ENCODE data around the gene PEX6.
"Not testable (repeated sequence)": the region's sequence is repeated elsewhere in the genome, so short reads cannot be mapped to it uniquely, and the experiment has no call there.

Gene PEX6

GRCh38 chr6:42963855-42964605 lies 15.0 kb downstream of the PEX6 start:
- DNase-seq (ENCODE audit: low spot score) = no peak

GRCh38 chr6:42963179-42963854 lies 15.7 kb downstream of the PEX6 start:
- no peak for DNase-seq (ENCODE audit: low spot score)

GRCh38 chr6:42962502-42963178 lies 16.3 kb downstream of the PEX6 start:
- no peak for DNase-seq (ENCODE audit: low spot score)

GRCh38 chr6:42962096-42962495 lies 16.9 kb downstream of the PEX6 start:
- no peak for DNase-seq (ENCODE audit: low spot score)

- DNase-seq (ENCODE audit: low spot score) = no peak
These were observed 17.9 kb downstream of the PEX6 start for GRCh38 chr6:42961020-42961470.

- peak; percentile 46 for DNase-seq (ENCODE audit: low spot score)
These were observed 18.6 kb downstream of the PEX6 start, which contains the start of gene GNMT for GRCh38 chr6:42960243-42961019. TSS of gene GNMT (plus strand) at chr6:42960754. CDS start at chr6:42960768, 14 bp downstream.

- no peak for DNase-seq (ENCODE audit: low spot score)
These were observed 19.1 kb downstream of the PEX6 start for GRCh38 chr6:42959917-42960242.

- DNase-seq (ENCODE audit: low spot score) = no peak
These were observed 20.9 kb downstream of the PEX6 start for GRCh38 chr6:42958125-42958524.

- not testable (repeated sequence) for DNase-seq (ENCODE audit: low spot score)
These were observed 24.6 kb downstream of the PEX6 start for GRCh38 chr6:42954405-42954804.

- no peak for DNase-seq (ENCODE audit: low spot score)
These were observed 26.6 kb downstream of the PEX6 start for GRCh38 chr6:42952389-42952788.

GRCh38 chr6:42947950-42948349 lies 31.0 kb downstream of the PEX6 start:
- no peak for DNase-seq (ENCODE audit: low spot score)

- no peak for DNase-seq (ENCODE audit: low spot score)
These were observed 36.5 kb downstream of the PEX6 start for GRCh38 chr6:42942444-42942843.

- not testable (repeated sequence) for DNase-seq (ENCODE audit: low spot score)
These were observed 37.6 kb downstream of the PEX6 start for GRCh38 chr6:42941356-42941755.

- no peak for DNase-seq (ENCODE audit: low spot score)
These were observed 38.4 kb downstream of the PEX6 start for GRCh38 chr6:42940493-42941045.

GRCh38 chr6:42939810-42940167 lies 39.2 kb downstream of the PEX6 start:
- no peak for DNase-seq (ENCODE audit: low spot score)

GRCh38 chr6:42938987-42939809 lies 39.8 kb downstream of the PEX6 start:
- DNase-seq (ENCODE audit: low spot score) = no peak

GRCh38 chr6:42938428-42938796 lies 40.6 kb downstream of the PEX6 start:
- no peak for DNase-seq (ENCODE audit: low spot score)

- no peak for DNase-seq (ENCODE audit: low spot score)
These were observed 41.2 kb downstream of the PEX6 start for GRCh38 chr6:42937548-42938427.

GRCh38 chr6:42936398-42936797 lies 42.6 kb downstream of the PEX6 start:
- DNase-seq (ENCODE audit: low spot score) = no peak

GRCh38 chr6:42935322-42935721 lies 43.7 kb downstream of the PEX6 start:
- no peak for DNase-seq (ENCODE audit: low spot score)

Data from germinal center (tissue), 1 donor.